CMK (cell line): ENCODE data around the gene EIF3C.
"Not testable (repeated sequence)": the region's sequence is repeated elsewhere in the genome, so short reads cannot be mapped to it uniquely, and the experiment has no call there.

Experiments used
- DNase-seq: peaks from one replicate; pipeline ENCODE4 v3.0.0-alpha.2; 2010; ENCODE audit warnings: low read depth

Gene EIF3C

GRCh38 chr16:28749997-28750465, 38.8 kb downstream of the EIF3C start:
- DNase-seq = not testable (repeated sequence)

DNA sequence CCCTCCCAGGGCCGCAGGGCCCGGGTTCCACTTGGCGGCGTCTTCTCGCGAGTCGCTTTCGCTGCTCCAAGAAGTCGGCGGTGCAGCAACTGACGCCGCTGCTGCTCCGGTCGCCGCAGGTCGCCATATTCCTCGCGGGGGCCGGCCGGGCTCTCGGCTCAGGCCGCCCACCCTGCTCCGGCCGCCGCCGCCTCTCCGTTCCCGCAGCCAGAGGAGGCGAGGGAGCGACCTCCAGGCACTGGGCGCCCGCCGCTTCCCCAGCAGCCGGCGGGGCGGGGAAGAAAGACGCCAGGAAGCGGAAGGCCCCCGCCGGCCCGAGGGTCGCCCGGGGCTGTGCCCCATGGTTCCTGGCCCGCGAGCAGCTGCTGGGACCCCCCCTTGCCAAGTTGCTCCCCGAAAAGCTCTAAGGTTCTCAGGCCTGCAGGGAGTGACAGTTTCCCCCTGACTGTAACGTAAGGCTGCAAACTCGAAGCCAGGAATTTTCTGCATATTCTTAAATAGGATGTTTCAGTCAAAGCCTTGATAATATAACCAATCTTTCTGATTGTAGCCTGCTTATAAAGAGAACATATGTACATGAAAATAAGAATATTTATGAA, 39.3 kb downstream of the EIF3C start:
- DNase-seq = not testable (repeated sequence)

DNA sequence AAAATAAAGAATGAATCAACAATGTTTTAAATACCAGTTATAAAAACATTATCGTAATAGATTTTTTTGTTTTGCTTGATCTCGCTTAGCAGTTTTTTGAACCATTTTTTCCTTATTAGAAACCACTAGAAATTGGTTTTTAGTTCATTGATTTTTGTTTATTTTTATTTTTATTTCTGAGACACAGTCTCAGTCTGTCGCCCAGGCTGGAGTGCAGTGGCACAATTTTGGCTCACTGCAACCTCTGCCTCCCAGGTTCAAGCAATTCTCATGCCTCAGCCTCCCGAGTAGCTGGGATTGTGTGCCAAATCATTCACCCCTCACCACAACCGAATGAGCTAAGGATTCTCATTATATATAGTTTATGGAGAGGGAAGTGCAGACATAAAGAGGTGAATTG, 40.2 kb downstream of the EIF3C start, which contains the start of gene NPIPB9:
TSS of gene NPIPB9 (plus strand) at position 301 of the 400 bp plus-strand sequence.
- DNase-seq = not testable (repeated sequence)

- DNase-seq = not testable (repeated sequence)
Observed at GRCh38 chr16:28781697-28782096, 70.4 kb downstream of the EIF3C start.

DNA sequence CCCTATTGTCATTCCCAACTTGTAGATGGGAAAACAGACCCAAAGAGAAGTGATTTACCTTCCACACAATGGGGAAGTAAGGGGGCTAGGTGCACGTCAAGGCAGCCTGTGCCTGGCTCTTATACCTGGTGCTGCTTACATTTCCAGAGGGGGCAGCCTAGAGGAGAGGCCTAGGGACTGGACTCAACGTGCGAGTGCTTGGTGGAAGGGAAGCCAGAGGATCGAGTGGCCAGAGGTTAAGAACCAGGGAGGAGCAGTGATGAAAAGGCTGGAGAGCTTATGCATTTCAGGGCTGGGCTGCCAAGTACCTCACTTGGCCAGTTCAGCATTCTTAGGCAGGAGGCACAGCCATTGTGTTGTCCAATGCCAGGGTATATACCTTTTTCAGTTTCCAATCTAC, 71.1 kb downstream of the EIF3C start:
- DNase-seq = not testable (repeated sequence)
